Adrenal gland (tissue), 5 donors: Measurements from ENCODE around the gene HES4.

Experiments used
- POLR2A ChIP-seq, 2 donors: fragments of 450-650 bp; IDR thresholded peaks; one replicate each; pipeline ENCODE4 v1.6.1; 2017; ENCODE audit warnings: antibody characterized with exemption in 2 of 2, mild to moderate bottlenecking in 2 of 2, moderate library complexity in 1 of 2
- TF ChIP-seq, protein P1 (sequence below), 6 experiments: fragments of 450-650 bp in 4 of 6; fragments of 200-600 bp in 2 of 6; sonication (generic) in 1 of 6; IDR thresholded peaks; 1 replicate in 5 of 6; 2 replicates in 1 of 6; pipeline versions ENCODE4 v1.5.1 to v1.8.0; 2016 to 2021; ENCODE audit warnings: antibody characterized with exemption in 6 of 6, mild to moderate bottlenecking in 2 of 6, moderate library complexity in 1 of 6
- donor health status: DM: no; HTN: no; CAD: no.

DNA sequence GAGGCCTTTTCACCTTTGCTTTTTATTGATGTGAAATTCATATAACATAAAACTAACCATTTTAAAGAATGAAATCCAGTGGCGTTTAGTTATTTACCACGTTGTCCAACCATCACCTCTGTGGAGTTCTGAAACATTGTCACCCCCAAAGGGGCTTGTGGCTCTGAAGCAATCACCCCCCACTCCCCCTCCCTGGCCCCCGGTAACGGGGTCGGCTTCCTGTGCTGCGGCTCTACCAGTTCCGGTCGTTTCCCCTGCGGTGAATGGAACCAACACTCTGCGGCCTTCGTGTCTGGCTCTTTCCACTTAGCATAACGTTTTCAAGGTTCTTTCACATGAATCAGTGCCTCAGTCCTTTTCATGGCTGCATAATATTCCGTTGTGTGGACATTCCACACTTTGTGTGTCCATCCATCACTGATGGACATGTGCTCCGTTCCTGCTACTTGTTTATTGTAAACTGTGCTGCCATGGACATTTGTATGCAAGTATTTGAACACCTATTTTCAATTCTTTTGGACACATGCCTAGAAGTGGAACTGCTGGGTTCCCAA is 11.6 kb upstream of the HES4 start:
- TF ChIP-seq, protein P1, sequence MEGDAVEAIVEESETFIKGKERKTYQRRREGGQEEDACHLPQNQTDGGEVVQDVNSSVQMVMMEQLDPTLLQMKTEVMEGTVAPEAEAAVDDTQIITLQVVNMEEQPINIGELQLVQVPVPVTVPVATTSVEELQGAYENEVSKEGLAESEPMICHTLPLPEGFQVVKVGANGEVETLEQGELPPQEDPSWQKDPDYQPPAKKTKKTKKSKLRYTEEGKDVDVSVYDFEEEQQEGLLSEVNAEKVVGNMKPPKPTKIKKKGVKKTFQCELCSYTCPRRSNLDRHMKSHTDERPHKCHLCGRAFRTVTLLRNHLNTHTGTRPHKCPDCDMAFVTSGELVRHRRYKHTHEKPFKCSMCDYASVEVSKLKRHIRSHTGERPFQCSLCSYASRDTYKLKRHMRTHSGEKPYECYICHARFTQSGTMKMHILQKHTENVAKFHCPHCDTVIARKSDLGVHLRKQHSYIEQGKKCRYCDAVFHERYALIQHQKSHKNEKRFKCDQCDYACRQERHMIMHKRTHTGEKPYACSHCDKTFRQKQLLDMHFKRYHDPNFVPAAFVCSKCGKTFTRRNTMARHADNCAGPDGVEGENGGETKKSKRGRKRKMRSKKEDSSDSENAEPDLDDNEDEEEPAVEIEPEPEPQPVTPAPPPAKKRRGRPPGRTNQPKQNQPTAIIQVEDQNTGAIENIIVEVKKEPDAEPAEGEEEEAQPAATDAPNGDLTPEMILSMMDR (IDR thresholded peaks at IDR 0.05) = no peak
- no peak for TF ChIP-seq POLR2A (IDR thresholded peaks at IDR 0.05)
